GM11168 (cell line): ENCODE results near the gene NLRC5.

Experiments used
- in situ Hi-C: fragments of 300-500 bp; cut with MboI; formaldehyde crosslinking; loops from one replicate; pipeline ENCODE4 v1.12.0; 2022; ENCODE audit warnings: low sequenced_read_pairs; ENCODE audit not compliant: unreplicated experiment

NLRC5 gene, protein sequence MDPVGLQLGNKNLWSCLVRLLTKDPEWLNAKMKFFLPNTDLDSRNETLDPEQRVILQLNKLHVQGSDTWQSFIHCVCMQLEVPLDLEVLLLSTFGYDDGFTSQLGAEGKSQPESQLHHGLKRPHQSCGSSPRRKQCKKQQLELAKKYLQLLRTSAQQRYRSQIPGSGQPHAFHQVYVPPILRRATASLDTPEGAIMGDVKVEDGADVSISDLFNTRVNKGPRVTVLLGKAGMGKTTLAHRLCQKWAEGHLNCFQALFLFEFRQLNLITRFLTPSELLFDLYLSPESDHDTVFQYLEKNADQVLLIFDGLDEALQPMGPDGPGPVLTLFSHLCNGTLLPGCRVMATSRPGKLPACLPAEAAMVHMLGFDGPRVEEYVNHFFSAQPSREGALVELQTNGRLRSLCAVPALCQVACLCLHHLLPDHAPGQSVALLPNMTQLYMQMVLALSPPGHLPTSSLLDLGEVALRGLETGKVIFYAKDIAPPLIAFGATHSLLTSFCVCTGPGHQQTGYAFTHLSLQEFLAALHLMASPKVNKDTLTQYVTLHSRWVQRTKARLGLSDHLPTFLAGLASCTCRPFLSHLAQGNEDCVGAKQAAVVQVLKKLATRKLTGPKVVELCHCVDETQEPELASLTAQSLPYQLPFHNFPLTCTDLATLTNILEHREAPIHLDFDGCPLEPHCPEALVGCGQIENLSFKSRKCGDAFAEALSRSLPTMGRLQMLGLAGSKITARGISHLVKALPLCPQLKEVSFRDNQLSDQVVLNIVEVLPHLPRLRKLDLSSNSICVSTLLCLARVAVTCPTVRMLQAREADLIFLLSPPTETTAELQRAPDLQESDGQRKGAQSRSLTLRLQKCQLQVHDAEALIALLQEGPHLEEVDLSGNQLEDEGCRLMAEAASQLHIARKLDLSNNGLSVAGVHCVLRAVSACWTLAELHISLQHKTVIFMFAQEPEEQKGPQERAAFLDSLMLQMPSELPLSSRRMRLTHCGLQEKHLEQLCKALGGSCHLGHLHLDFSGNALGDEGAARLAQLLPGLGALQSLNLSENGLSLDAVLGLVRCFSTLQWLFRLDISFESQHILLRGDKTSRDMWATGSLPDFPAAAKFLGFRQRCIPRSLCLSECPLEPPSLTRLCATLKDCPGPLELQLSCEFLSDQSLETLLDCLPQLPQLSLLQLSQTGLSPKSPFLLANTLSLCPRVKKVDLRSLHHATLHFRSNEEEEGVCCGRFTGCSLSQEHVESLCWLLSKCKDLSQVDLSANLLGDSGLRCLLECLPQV (N-terminal part only)

DNA sequence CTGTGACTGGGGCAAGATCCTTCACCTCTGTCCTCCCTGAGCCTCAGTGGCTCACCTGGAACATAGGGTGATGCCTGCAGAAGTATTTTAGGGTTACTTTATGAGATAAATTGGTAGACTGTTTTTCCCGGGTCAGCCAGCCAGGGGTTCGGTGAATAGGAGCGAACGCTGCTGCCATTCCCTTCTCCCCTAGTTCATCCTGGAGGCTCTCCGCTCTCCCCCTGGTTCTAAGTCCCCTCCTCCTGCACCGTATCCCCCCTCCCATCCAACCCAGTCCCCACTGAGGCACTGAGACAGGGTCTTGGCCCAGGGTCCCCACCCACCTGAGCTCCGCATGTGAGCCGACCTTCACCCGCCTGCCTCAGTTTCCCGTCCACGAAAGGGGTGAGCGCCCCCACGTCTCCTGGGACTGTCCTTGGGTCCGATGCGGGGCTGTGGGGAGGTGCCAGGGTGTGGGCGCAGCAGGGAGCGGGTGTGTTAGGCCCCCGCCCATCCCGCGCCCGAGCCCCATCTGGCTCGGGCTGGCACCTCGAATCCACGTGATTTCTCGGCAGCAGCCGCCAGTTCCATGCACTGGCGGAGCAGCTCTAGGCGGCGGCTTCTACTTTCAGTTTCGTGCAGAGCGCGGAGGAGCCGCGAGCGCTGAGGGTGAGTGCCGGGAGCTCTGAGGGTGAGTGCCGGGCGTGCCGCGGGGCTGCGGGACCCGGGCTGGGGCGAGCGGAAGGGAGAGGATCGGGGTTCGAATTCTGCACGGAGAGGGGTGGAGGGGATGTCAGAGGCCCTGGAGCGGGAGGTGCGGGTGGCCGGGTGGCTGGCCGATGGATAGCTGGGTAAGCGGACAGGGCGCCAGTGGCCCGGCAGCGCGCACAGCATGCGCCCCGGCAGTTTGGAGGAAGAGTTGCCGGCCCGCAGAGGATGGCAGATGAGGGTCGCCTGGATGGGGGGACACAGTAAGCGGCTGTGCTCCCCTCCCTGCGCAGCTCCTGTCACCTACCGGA lies at the start of gene NLRC5:
NLRC5 (plus strand) TSS at position 610 of the 998 bp plus-strand sequence. CDS start 31,156 bp downstream, outside the sequence.
- in situ Hi-C loops: no loop called here

DNA sequence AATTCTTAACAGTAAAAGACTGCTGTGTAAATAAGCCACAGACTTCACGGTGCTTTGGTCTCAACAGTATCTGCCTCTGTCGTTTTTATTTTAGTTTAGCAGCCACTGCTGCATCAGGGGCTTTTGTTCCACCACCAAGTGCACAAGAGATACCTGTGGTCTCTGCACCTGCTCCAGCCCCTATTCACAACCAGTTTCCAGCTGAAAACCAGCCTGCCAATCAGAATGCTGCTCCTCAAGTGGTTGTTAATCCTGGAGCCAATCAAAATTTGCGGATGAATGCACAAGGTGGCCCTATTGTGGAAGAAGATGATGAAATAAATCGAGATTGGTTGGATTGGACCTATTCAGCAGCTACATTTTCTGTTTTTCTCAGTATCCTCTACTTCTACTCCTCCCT lies 49.6 kb upstream of the NLRC5 start:
- in situ Hi-C loops: no loop called here

DNA sequence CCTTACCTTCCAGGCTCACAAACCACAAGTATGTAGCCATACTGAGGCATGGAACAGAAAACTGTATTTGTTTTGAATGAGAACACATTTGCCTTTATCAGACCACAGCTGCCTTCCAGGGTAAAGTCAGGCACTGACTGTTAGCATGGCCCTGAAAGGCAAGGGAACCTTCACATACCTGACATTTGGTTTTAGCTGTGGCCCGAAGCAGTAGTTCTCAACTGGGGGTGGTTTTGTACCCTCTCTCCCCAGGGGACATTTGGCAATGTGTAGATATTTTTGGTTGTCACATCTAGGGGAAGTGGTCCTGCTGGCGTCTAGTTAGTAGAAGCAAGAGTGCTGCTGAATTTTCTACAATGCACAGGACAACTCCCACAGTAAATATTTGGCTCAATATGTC lies 48.3 kb upstream of the NLRC5 start:
- in situ Hi-C loops: no loop called here

DNA sequence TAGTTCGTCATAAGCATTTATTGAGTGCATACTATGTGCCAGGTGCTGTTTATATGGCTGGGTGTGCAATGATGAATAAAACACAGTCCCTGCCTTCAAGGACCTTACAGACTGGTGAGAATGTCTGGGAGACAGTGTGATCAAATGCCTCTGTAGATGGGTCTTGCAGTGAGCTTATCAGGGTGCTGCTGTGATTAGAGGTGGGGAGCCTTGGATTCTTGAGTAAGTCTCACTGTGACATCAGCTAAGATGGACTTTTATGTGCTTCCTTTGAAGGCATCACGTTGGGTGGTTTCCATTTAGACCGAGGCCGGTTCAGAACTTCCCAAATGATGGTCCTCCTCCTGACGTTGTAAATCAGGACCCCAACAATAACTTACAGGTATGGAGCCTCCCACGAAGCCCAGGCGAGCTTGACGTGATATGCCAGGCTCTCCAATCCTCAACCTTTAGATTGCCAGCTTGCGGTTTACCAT lies 47.5 kb upstream of the NLRC5 start:
- in situ Hi-C loops: no loop called here

DNA sequence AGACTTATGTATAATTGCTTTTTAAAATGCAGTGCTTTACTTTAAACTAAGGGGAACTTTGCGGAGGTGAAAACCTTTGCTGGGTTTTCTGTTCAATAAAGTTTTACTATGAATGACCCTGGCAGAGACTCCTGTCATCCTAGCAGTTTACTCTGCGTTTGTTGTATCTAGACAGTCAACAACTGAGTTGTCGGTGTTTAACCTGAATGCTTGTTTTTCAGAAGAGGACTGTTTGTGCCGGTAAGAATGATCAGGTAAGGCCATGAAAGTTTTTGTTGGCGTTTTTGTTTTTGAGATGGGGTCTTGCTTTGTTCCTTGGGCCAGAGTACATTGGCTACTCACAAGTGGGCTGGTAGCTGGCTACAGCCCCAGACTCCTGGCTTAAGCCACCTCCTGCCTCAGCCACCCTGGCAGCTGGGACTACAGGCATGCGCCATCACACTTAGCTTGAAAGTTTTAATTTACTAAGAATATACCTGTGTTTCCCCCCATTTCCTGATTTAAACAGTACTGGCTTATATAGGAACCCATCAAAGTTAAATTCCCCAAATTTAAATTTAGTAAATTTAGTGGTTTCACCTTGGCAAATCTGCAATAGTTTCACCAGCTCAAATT lies 45.5 kb upstream of the NLRC5 start:
- in situ Hi-C loops: no loop called here

DNA sequence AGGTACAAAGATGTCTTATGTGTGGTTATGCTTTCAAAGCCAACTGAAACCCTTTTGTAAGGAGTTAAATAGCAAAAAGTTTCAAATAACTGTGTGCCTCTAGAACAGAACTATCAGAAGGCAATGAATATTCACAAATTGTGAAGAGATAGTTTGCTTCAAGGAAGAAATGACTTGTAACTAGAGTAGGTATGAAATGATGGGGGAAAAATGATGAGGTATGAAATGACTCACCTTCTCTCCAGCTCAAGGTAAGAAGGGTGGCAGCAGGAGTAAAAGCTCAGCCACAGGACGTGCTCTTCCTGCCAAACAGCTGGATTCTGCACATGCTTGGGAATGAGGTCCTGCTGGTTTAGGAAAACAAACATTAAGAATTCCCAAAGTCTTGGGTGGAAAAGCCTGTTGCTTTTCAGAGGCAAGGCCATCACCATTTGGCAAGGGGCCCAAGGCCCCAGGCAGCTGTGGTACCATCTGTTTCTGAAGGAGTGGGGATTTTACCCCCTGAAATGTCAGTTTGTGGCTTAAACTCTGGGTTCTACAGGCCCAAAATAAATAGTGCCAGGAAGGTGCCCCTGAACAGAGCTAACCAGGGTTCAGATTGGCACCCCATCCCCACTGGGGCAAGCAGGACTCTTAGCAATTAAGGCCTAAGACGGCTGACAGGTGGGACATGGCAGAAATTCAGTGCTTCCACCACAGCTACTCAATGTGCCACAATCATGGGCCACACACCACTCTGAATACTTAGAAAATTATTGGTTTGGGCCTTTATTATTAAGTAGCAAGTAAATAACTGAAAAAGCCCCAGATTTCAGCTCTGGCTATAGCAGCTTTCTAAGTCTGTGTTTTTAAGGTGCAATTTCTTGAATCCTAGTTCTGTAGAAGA lies 44.2 kb upstream of the NLRC5 start:
- in situ Hi-C loops: no loop called here

DNA sequence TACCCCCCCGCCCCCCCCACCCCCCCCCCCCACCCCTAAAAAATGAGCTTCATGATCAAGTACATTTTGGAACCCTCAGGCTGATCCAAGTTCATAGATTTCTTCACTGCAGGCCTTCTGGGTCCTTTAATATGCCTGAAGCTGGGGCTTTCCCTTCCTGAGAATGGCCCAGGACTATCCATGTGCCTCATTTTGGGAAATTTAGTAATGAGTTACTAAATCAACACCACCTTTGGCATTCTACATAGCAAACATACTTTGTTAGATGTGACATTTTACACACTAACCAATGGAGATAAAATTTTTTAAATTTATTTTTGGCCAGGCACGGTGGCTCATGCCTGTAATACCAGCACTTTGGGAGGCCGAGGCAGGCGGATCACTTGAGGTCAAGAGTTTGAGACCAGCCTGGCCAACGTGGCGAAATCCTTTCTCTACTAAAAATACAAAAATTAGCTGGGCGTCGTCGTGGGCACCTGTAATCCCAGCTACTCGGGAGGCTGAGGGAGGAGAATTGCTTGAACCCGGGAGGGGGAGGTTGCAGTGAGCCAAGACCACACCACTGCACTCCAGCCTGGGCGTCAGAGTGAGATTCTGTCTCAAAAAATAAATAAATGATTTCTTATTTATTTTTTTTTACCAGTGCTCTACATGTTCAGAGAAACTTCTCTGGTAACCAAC lies 43.4 kb upstream of the NLRC5 start:
- in situ Hi-C loops: no loop called here

DNA sequence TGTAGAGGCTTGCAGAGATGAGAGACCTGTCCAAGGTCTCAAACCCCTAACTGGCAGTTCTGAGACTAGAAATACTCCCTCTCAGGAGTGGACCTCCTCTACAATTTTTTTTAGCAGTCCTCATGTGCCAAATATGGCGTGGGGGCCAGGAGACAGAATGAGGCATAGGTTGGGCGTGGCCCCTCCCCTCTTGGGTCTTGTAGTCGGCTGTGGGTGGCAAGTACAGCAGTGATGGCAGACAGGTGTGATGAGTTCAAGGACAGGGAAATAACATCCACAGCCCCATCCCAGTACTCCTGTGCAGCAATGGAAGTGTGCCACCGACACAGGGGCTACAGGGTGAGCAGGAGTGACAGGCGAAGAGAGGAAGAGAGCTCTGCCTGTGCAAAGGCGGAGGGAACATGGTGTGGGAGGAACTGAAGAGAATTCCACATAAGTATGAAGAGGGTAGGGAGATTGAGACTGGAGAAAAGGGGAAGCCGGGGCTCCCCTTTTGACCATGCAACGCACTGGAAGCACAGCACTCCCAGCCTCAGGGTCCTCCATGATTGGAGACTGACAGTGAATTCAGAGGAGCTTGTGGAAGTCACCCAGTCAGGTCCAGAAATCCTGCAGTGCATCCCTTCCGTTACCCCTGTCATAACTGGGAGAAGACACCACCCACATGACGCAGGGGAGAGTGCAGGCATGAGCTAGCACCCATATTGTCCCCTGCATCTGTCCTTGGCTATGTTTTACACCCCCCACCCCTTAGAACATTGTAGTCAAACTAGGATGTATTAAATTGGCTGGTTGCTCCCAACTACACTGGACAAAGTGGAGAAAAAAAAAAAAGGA lies 42.4 kb upstream of the NLRC5 start:
- in situ Hi-C loops: no loop called here

DNA sequence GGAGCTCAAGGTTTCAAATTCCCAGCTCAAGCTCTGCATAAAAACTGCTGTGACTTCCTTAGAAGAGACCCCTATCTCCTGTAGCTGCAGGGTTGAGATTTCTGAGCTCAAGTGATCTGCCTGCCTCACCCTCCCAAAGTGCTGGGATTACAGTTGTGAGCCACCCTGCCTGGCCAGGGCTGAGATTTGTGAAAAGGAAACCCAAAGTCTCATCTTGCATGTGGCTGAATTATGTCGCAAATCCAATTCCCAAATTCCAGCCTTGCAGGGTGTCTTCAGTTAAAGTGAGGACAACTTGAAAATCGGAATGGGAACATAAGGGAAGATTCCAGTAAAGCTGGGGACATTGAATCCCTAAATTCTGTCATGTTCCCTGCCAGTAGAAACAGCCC lies 41.8 kb upstream of the NLRC5 start:
- in situ Hi-C loops: no loop called here

DNA sequence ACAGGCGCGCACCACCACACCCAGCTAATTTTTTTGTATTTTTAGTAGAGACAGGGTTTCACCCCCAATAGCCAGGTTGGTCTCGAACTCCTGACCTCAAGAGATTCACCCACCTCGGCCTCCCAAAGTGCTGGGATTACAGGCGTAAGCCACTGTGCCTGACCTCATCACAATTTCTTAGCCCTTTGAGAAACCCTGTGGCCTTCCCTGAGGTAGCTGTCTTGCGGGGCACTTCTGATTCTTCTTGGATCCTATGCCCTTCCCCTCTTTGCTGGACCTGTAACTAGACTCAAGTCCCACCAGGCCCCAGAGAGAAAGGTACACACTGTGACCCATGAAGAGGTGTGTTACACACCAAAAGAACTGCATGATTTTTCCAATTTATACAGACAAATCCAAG lies 41.1 kb upstream of the NLRC5 start:
- in situ Hi-C loops: no loop called here

DNA sequence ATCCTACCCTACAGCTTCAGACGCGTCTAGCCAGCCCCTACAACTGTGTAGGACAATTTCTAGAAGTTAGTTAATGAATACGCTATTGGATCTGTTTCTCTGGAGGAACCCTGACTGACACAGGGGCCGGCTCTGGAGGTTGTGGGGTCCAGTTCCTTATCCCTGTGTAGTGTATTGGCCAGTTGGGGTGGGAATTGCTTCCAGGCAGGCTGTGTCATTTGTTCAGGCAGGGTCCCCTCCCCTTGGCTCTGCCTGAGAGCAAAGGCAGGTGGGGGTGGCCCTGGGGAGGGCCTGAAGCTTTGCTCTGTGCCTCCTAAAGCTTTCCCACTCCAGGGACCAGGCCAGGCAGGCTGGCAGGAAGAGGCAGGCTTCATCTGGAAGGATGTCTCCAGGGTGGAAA lies 39.3 kb upstream of the NLRC5 start:
- in situ Hi-C loops: loop anchor here (5.0 kb wide), 1 partner anchor 83 kb away; the partner anchor contains the start of gene SLC12A3

DNA sequence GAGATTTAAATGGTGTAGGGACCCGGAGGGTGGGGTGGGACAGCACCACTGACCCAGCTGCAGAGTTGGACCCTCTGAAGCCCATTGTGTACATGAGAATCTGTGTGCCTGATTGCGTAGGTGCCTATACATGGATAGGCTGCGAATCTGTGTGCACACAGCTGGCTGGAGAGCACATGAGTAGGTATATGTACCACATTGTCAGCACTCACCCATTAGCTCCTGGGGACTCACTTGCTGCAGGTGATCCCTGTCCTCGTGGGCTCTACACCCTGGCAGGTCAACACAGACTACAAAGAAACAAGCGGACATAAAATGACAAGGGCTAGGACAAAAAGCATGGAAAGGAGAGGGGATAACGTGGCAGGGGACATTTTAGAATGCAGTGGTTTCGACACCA lies 38.9 kb upstream of the NLRC5 start:
- in situ Hi-C loops: loop anchor here (5.0 kb wide), 1 partner anchor 83 kb away; the partner anchor contains the start of gene SLC12A3

DNA sequence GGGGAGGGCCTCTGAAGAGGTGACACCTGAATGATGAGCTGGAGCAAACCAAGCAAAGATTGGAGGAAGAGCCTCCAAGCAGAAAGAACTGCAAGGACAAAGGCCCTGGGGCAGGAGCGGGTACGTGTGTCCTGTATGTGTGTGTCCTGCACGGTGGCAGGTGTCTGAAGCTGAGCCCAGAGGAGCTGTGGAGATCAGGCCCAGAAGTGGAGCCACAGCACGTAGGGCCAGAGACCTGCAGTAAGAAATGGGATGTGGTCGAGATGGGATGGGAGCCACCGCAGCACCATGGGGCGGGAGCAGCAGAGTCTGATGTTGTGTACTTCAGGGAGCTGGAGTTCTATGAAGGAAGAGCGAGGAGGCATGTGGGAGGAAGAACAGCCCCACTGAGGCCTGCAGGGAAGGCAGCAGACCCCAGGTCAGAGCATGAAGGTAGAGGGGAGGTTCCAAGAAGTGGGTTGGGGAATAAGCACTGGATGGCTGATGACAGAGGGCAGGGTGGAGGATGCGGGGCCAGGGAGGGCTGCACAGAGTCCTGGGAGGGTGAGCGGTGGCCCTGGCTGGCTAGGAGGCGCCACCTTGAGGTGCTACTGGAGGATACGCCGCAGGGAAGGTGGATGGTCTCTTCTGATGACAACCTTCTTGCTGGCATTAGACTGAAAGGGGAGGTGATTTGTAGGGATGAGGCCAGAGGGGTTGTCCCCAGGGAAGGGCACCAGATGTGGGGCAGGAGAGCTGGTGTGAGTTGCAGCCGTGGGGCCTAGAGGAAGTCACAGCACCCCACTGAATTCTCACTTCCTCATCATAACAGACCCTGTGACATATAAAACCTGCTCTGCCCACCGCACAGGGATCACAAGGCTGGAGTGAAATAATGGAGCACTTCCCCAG lies 38.2 kb upstream of the NLRC5 start:
- in situ Hi-C loops: loop anchor here (5.0 kb wide), 1 partner anchor 84 kb away; the partner anchor contains the start of gene SLC12A3

DNA sequence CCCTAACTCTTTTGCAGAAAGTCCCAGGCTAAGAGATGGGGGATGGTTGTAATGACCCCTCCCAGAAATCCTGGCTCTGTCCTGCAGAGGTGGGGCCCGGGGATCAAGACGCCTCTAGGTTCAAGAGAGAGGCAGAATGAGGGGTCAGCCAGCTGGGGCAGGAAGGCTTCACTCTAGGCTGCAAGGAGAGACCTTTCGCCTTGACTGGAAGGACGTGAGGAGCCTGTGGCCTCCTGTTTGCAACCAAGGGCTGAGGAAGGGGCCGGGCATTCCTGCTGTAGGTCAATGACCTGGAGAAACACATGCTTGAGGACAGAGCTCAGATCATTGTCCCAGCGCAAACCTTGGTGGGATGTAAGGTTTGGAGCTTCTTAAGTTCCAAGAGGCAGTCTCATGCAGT lies 36.4 kb upstream of the NLRC5 start:
- in situ Hi-C loops: loop anchor here (5.0 kb wide), 1 partner anchor 86 kb away; the partner anchor contains the start of gene SLC12A3

DNA sequence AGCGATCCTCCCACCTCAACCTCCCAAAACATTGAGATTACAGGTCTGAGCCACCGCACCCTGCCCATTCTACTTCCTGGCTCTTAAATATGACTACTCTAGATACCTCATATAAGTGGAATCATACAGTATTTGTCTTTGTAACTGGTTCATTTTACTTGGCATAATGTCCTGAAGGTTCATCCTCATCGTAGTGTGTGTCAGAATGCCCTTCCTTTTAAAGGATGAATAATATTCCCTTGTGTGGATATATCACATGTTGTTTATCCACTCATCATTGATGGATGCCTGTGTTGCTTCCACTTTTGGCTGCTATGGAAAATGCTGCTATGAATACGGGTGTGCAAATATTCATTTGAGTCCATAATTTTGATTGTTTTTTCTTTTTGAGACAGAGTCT lies 33.3 kb upstream of the NLRC5 start:
- in situ Hi-C loops: no loop called here
